Measurements from ENCODE around the gene WBP2. TPM values are rescaled to one million over a fixed set of nuclear protein-coding genes. Genes with fewer than 3 reads are reported as not detected.

The WBP2 gene
- total and polyA plus RNA-seq, 2 of the 13 experiments (the other 11 are each of a cell fraction or from before 2014, with no cell fraction given): 29.2 to 29.5 TPM

- TF ChIP-seq HNF1A (IDR thresholded peaks at IDR 0.05; ENCODE audit: low read depth) (0 out of 2 replicates have a peak, but pooled peaks have one; percentile 29), HNF1A (CRISPR knock-in tag; IDR thresholded peaks at IDR 0.05; ENCODE audit: borderline replicate concordance) (peak; percentile 72), MAFG (CRISPR knock-in tag; IDR thresholded peaks at IDR 0.05) (no peak), ZNF704 (CRISPR knock-in tag; IDR thresholded peaks at IDR 0.05; ENCODE audit: borderline replicate concordance) (0 out of 2 replicates have a peak, but pooled peaks have one; percentile 64), UBTF (CRISPR knock-in tag; IDR thresholded peaks at IDR 0.05) (peak; percentile 73), KLF16 (CRISPR knock-in tag; IDR thresholded peaks at IDR 0.05) (peak in 1 of 2 experiments; percentile 88; a peak in 2 of 4 replicates), RBFOX2 (IDR thresholded peaks at IDR 0.05; ENCODE audit: low read depth, low read length) (peak; percentile 81), ZBTB20 (CRISPR knock-in tag; IDR thresholded peaks at IDR 0.05; ENCODE audit: borderline replicate concordance, low read depth) (peak; percentile 94), ZFP36L1 (CRISPR knock-in tag; IDR thresholded peaks at IDR 0.05) (no peak; the same call in 1 of the 2 replicates), SOX5 (CRISPR knock-in tag; IDR thresholded peaks at IDR 0.05; ENCODE audit: borderline replicate concordance) (peak; percentile 92), ZNF569 (CRISPR knock-in tag; IDR thresholded peaks at IDR 0.05; ENCODE audit: borderline replicate concordance) (0 out of 2 replicates have a peak, but pooled peaks have one; percentile 49), MNT (IDR thresholded peaks at IDR 0.05) (peak; percentile 49; the same call in 1 of the 2 replicates), KDM2A (CRISPR knock-in tag; IDR thresholded peaks at IDR 0.05; ENCODE audit: borderline replicate concordance, low read depth) (peak; percentile 17), SP1 (IDR thresholded peaks at IDR 0.05) (no peak), SP1 (CRISPR knock-in tag; IDR thresholded peaks at IDR 0.05) (peak; percentile 50; the same call in 1 of the 2 replicates), MXD3 (CRISPR knock-in tag; IDR thresholded peaks at IDR 0.05) (peak; percentile 57), SOX13 (IDR thresholded peaks at IDR 0.05) (no peak; the same call in 1 of the 2 replicates), SOX13 (CRISPR knock-in tag; conservative IDR thresholded peaks at IDR 0.05 in 1 of 2, IDR thresholded peaks at IDR 0.05 in 1 of 2) (peak in 1 of 2 experiments; percentile 96; a peak in 2 of 4 replicates)
Measured at GRCh38 chr17:75869282-75870141, 14.4 kb upstream of the WBP2 start (continued).

All from HepG2 (cell line).